Caco-2 (cell line): ENCODE measurements around the gene MCC. TPM values are rescaled to one million over a fixed set of nuclear protein-coding genes. Genes with fewer than 3 reads are reported as not detected.

ENCODE experiments used
- BruUV-seq: library from RNA; stranded (reverse); fragments of 400-500 nt; replicated peaks from 2 replicates; lab custom pipeline; 2021; lab: Mats Ljungman, UMichigan
- CTCF ChIA-PET: fragments of 300-600 bp; sonication (Branson Sonifier 250); formaldehyde crosslinking; loops from one replicate; lab custom pipeline; 2022; ENCODE audit warnings: antibody characterized with exemption; lab: Charles Lee
- POLR2A ChIA-PET: fragments of 300-600 bp; sonication (Branson Sonifier 250); formaldehyde crosslinking; loops from one replicate; lab custom pipeline; 2022; ENCODE audit warnings: antibody characterized with exemption; lab: Charles Lee
- DNase-seq, 2 experiments: peaks; one replicate each; pipeline versions ENCODE4 v3.0.0 to v3.0.0-alpha.2; 2020 to 2022
- H3K27me3 ChIP-seq: replicated peaks from 2 replicates; pipeline ENCODE4 v1.6.0; 2011; ENCODE audit warnings: low read length; ENCODE audit not compliant: control insufficient read depth, insufficient read depth
- H3K36me3 ChIP-seq: 2 replicates; pipeline ENCODE4 v1.5.1; 2011; ENCODE audit warnings: low read length; ENCODE audit not compliant: control insufficient read depth, insufficient read depth
- H3K4me1 ChIP-seq: fragments of 250-450 bp; sonication (Bioruptor Pico); 2 replicates; pipeline ENCODE4 v1.5.1; 2020; ENCODE audit warnings: mild to moderate bottlenecking
- H3K4me3 ChIP-seq: 2 replicates; pipeline ENCODE4 v1.5.1; 2011; ENCODE audit warnings: low read depth, mild to moderate bottlenecking, control low read depth, low read length
- H3K9me3 ChIP-seq: fragments of 250-450 bp; sonication (Bioruptor Pico); 2 replicates; pipeline ENCODE4 v1.5.1; 2020; ENCODE audit warnings: mild to moderate bottlenecking, moderate library complexity
- H3K27ac Mint-ChIP-seq: one replicate; pipeline ENCODE4 v1.8.0; 2022; ENCODE audit warnings: mixed read lengths; ENCODE audit not compliant: unreplicated experiment
- H3K27me3 Mint-ChIP-seq: one replicate; pipeline ENCODE4 v1.8.0; 2022; ENCODE audit warnings: mixed read lengths; ENCODE audit not compliant: insufficient read depth, unreplicated experiment
- H3K36me3 Mint-ChIP-seq: one replicate; pipeline ENCODE4 v1.8.0; 2022; ENCODE audit warnings: mild to moderate bottlenecking, mixed read lengths; ENCODE audit not compliant: insufficient read depth, unreplicated experiment
- H3K4me1 Mint-ChIP-seq: one replicate; pipeline ENCODE4 v1.8.0; 2022; ENCODE audit warnings: low read depth, mixed read lengths; ENCODE audit not compliant: unreplicated experiment
- H3K4me3 Mint-ChIP-seq: one replicate; pipeline ENCODE4 v1.8.0; 2022; ENCODE audit warnings: mild to moderate bottlenecking, moderate library complexity, mixed read lengths; ENCODE audit not compliant: unreplicated experiment
- H3K9me3 Mint-ChIP-seq: one replicate; pipeline ENCODE4 v1.8.0; 2022; ENCODE audit warnings: mixed read lengths; ENCODE audit not compliant: unreplicated experiment
- CTCF ChIP-seq, 2 experiments: fragments of 200-600 bp in 1 of 2; IDR thresholded peaks; 1 replicate in 1 of 2; 2 replicates in 1 of 2; pipeline versions ENCODE4 v1.5.1 to v1.8.0; 2011 to 2022; ENCODE audit warnings: antibody characterized with exemption in 1 of 2, control low read depth in 1 of 2, inconsistent platforms in 1 of 2, low read depth in 1 of 2, low read length in 1 of 2, mild to moderate bottlenecking in 1 of 2, moderate library complexity in 1 of 2; ENCODE audit not compliant: insufficient read depth in 1 of 2, severe bottlenecking in 1 of 2, unreplicated experiment in 1 of 2
- intact Hi-C: fragments of 100-400 bp; cut with micrococcal nuclease; formaldehyde crosslinking; loops from one replicate; pipeline ENCODE4 v1.10.0; 2022; ENCODE audit not compliant: unreplicated experiment
- total RNA-seq: library from RNA; stranded (reverse); gene quantifications from 2 replicates; pipeline ENCODE4 v1.2.3, GENCODE V29; 2022

MCC gene
- total RNA-seq, 1 experiment from 2014 or later, result 0.09 TPM

GRCh38 chr5:113124914-113125313 lies 363.3 kb downstream of the MCC start:
- no peaks in the 10 kb centered on the region for H3K4me1 ChIP-seq
- H3K27ac Mint-ChIP-seq, result no peak overlapping the region
- no peaks in the 10 kb centered on the region for H3K9me3 Mint-ChIP-seq
- BruUV-seq, result no TSS peak
- no peak for DNase-seq
- no peak overlapping the region for H3K4me3 ChIP-seq
- intact Hi-C loops, result no loop called here
- no peak overlapping the region for H3K4me3 Mint-ChIP-seq
- ChIA-PET POLR2A (no interaction called here), CTCF (no interaction called here)
- no peaks in the 10 kb centered on the region for H3K9me3 ChIP-seq
- H3K27me3 ChIP-seq, result no peaks in the 10 kb centered on the region
- TF ChIP-seq CTCF (IDR thresholded peaks at IDR 0.05; ENCODE audit: insufficient read depth in 1 of 2, low read depth in 1 of 2, low read length in 1 of 2, severe bottlenecking in 1 of 2, unreplicated experiment in 1 of 2), result no peak
- peaks cover 11% of the 10 kb centered on the region for H3K27me3 Mint-ChIP-seq
- H3K36me3 ChIP-seq, result no peaks in the 10 kb centered on the region
- no peaks in the 10 kb centered on the region for H3K4me1 Mint-ChIP-seq
- no peaks in the 10 kb centered on the region for H3K36me3 Mint-ChIP-seq

- H3K27ac Mint-ChIP-seq, result no peak overlapping the region
- ChIA-PET POLR2A (no interaction called here), CTCF (no interaction called here)
- H3K9me3 ChIP-seq, result no peaks in the 10 kb centered on the region
- no peaks in the 10 kb centered on the region for H3K4me1 ChIP-seq
- no peaks in the 10 kb centered on the region for H3K36me3 Mint-ChIP-seq
- TF ChIP-seq CTCF (IDR thresholded peaks at IDR 0.05; ENCODE audit: insufficient read depth in 1 of 2, low read depth in 1 of 2, low read length in 1 of 2, severe bottlenecking in 1 of 2, unreplicated experiment in 1 of 2), result no peak
- no TSS peak for BruUV-seq
- intact Hi-C loops, result no loop called here
- H3K9me3 Mint-ChIP-seq, result no peaks in the 10 kb centered on the region
- H3K36me3 ChIP-seq, result no peaks in the 10 kb centered on the region
- no peak overlapping the region for H3K4me3 ChIP-seq
- H3K4me3 Mint-ChIP-seq, result no peak overlapping the region
- peaks cover 11% of the 10 kb centered on the region for H3K27me3 Mint-ChIP-seq
- H3K27me3 ChIP-seq, result no peaks in the 10 kb centered on the region
- no peak for DNase-seq
- no peaks in the 10 kb centered on the region for H3K4me1 Mint-ChIP-seq
Measured at GRCh38 chr5:113124265-113124664, 364.0 kb downstream of the MCC start.

GRCh38 chr5:113123618-113124017 lies 364.6 kb downstream of the MCC start:
- intact Hi-C loops, result loop anchor here (2.0 kb wide), 1 partner anchor 207 kb away; no protein-coding TSS in a partner anchor
- ChIA-PET POLR2A (no interaction called here), CTCF (no interaction called here)
- no peaks in the 10 kb centered on the region for H3K9me3 ChIP-seq
- peak; percentile 10 to 27 for TF ChIP-seq CTCF (IDR thresholded peaks at IDR 0.05; ENCODE audit: insufficient read depth in 1 of 2, low read depth in 1 of 2, low read length in 1 of 2, severe bottlenecking in 1 of 2, unreplicated experiment in 1 of 2)
- no TSS peak for BruUV-seq
- Mint-ChIP-seq H3K27me3 (peaks cover 10% of the 10 kb centered on the region), H3K36me3 (no peaks in the 10 kb centered on the region), H3K4me1 (no peaks in the 10 kb centered on the region), H3K27ac (no peak overlapping the region), H3K4me3 (no peak overlapping the region), H3K9me3 (no peaks in the 10 kb centered on the region)
- no peaks in the 10 kb centered on the region for H3K27me3 ChIP-seq
- H3K4me1 ChIP-seq, result no peaks in the 10 kb centered on the region
- peak in 1 of 2 experiments; percentile 12 for DNase-seq
- no peaks in the 10 kb centered on the region for H3K36me3 ChIP-seq
- H3K4me3 ChIP-seq, result no peak overlapping the region
